Stimulated activated CD8-positive, alpha-beta memory T cell treated with anti-CD3 and anti-CD28 coated beads, Interleukin-12 subunit alpha, Interleukin-12 subunit beta, amount 100 ng/mL, for 24 hours (primary cell): Measurements from ENCODE around the gene CFAP43.
"Not testable (repeated sequence)": the region's sequence is repeated elsewhere in the genome, so short reads cannot be mapped to it uniquely, and the experiment has no call there.

ENCODE experiments used
- DNase-seq: peaks from one replicate; pipeline ENCODE4 v3.0.0-alpha.2; 2020; ENCODE audit errors: extremely low read depth

CFAP43 gene

GRCh38 chr10:104258209-104258608 is 26.0 kb upstream of the CFAP43 start:
- no peak for DNase-seq

DNA sequence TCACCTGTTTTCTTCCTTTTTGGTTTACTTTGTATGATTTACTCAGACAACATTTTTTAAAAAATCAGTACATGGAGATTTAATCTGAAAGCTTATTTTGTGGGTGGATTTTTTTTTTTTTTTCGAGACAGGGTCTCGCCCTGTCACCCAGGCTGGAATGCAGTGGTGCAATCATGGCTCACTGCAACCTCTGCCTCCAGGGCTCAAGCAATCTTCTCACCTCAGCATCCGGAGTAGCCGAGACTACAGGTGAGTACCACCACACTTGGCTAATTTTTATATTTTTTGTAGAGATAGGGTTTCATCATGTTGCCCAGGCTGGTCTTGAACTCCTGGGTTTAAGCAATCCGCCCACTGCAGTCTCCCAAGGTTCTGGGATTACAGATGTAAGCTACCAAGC is 25.1 kb upstream of the CFAP43 start:
- DNase-seq: no peak

DNA sequence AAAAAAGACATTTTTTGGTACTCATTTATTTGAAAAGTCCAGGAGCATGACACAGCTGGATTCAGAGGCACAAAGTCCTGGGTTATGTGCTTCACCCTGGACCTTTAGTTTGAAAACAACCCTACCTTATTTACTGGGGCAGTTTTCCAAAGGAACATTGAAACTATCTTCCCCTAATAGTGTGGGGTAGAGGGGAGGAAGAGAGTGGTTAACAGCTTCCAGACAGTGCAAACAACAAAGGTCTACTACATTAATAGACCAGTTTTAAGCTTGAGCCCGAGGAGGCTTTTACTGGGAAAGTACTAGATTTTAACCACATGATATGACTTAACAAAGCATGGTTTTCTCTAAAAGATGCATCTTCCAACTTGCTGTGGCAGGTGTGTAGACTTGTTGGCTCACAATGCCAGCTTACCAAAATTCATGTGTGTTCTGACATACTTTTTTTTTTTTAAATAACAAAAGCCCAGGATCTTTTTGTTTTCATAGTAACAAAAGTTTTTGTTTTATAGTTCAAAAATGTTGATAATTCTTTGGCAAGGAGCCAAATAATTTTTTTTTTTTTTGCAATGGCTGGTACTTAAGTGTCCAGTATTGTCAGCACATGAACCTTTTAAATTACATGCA is 24.3 kb upstream of the CFAP43 start:
- DNase-seq: no peak

GRCh38 chr10:104255311-104255981 is 23.3 kb upstream of the CFAP43 start:
- no peak for DNase-seq

- no peak for DNase-seq
Measured at GRCh38 chr10:104254493-104255310, 22.5 kb upstream of the CFAP43 start, which contains the start of gene GSTO1. TSS of gene GSTO1 (plus strand) at chr10:104254892. CDS start at chr10:104254929, 37 bp downstream.

DNA sequence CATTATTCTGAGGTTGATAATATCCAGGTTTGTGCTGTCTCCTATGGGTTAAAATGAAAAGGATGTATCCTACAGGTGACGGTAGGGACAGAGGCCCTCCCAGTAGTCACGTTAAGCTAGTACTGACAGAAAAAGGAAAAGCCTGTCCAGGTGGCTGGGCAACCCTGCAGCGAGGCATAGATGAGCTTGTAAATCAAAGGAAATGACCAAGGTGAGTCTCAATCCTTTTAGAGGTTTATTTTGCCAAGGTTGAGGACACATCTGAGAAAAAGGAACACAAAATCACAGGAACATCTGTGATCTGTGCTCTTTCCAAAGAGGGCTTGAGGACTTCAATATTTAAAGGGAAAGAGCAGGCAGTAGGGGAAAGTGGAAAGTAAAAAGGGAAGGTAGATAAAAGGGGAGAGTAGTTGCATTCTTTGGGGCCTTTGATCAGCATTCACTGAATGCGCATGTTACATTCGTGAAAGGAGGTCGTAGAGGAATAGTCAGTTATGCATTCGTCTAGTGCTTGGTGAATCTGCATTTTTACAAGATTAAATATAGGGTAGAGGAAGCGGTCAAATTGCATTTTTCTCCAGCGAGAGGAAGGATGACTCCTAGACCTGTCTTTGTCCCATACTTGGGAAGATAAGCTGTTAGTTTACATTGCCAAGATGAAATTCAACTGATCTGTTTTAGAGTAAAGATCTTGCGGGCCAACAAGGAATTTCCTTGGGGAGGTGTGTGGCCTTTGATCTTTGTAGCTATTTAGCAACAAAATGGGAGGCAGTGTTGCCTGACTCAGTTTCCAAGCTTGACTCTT is 21.6 kb upstream of the CFAP43 start:
- DNase-seq: no peak

DNA sequence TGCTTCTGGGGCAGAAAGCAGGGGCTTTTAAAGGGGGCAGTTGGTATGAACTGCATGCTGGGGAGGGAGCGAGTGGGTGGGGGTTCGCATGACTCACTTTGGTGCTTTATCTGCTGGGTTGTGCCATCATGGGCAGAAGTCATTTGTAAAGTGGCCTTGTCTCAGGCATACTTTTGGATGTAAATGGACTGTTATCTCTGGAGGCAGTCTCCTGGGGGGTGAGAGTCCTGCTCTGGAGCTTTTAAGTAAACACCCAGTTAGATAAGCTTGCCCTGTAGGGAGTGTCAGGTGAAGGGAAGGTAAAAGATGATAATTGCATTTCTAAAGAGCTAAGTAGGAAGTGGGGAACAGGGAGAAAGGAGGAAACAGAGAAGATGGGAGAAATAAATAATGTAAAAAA is 20.9 kb upstream of the CFAP43 start:
- DNase-seq: no peak

- DNase-seq: no peak
Measured at GRCh38 chr10:104252368-104252767, 20.2 kb upstream of the CFAP43 start.

- no peak for DNase-seq
Measured at GRCh38 chr10:104251443-104251842, 19.3 kb upstream of the CFAP43 start.

DNA sequence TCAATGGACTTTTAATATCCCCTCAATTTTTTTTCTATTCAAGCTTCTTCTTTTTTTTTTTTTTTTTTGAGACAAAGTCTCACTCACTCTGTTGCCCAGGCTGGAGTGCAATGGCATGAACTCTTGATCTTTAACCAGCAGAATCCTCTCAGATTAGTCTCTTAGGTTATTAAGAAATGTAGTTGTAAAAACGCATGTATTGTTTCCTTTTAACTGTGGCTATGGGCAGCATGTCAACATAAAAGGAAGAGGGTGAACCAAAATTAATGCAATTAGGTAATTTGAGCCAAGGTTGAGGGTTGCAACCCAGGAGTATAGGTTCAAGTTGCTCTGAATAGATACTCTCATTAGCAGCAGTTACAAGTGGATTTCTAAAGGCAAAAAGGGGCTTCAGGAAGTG is 18.2 kb upstream of the CFAP43 start:
- no peak for DNase-seq

- not testable (repeated sequence) for DNase-seq
Measured at GRCh38 chr10:104248931-104249330, 16.8 kb upstream of the CFAP43 start.

GRCh38 chr10:104247513-104248146 is 15.5 kb upstream of the CFAP43 start:
- DNase-seq: no peak

DNA sequence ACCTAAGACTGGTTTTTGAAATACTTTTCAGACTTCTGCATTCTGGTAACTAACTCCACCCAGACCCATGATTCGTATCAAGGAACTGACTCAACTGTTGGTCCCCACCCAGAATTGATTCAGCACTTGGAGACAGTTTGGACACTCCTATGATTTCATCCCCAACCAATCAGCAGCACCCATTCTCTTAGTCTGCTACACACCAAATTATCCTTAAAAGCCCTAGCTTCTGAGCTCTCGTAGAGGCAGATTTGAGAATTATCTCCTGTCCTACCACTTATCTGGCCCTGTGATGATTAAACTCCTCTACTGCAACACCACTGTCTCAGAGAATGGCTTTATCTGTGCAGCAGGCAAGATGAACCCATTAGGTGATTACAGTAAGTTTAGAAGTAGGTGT is 14.8 kb upstream of the CFAP43 start:
- no peak for DNase-seq

- DNase-seq: no peak
Measured at GRCh38 chr10:104245066-104245632, 13.0 kb upstream of the CFAP43 start.

GRCh38 chr10:104243512-104243911 is 11.3 kb upstream of the CFAP43 start:
- DNase-seq: no peak

DNA sequence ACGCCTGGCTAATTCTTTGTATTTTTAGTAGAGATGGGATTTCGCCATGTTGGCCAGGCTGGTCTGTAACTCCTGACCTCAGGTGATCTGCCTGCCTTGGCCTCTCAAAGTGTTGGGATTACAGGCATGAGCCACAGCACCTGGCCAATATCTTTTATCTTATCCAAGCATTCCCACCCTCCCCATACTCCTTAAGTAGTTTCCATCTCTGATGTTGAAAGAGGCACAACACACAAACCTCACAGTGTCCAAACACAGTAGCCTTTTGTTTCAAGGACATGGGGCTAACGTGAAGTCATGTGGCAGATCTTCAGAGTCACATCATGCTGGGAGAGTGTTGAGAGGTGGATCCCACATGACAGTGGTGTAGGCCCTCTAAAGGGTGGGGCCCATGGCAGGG is 10.8 kb upstream of the CFAP43 start:
- DNase-seq: not testable (repeated sequence)

DNA sequence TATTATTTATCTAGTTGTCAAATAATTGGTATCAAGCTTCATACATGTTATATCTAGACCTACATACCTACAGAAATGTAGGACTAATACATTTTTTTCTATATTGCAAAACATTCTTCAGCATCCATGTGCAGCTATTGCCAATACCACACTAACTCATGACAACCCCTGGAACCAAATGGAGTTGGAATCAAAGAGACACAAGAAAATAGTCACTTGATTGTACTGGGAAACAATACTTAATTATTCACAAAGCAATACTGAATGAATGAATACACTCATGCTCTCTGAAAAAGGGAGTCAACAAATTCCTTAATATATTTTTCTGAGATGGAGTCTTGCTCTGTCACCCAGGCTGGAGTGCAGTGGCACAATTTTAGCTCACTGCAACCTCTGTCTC is 10.4 kb upstream of the CFAP43 start:
- no peak for DNase-seq

- no peak for DNase-seq
Measured at GRCh38 chr10:104240078-104240477, 7.9 kb upstream of the CFAP43 start.

GRCh38 chr10:104235801-104236200 is 3.6 kb upstream of the CFAP43 start:
- no peak for DNase-seq

DNA sequence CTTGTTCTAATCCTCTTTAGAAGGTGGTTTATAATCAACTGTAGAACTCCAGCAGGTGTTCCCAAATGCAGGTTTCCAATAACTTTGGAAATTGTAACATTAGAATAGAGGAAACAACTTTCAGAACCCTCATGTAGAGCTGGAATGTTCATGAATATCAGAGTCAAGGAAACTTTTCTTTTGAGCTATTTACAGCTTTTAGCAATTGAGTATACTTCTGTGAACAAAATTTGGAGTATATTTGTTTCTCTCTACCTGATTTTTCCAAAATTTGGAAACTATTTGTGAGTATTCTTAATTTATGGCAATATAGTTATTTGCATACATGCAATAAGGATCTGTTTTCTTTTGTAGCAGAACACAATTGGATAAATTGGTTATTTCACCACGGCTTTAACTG is 2.8 kb upstream of the CFAP43 start:
- DNase-seq: no peak

DNA sequence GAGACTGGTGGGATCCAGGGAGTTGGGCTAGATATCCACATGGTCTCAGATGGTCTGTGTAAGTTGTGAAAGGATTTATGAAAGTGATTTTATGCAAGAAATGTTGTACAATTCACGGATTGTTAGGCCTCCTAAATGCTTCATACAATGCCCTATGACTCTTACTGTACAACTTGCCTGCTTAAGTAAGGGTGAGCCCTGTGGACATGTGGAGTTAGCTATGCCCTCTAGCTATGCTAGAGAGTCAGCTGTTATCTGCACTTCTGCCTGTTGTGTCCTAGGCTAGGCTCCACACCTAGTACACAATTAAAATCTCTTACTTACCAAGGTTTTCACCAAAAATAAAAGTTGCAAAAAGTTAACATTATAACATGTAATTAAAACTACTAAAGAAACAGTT is 1.7 kb upstream of the CFAP43 start:
- DNase-seq: no peak
